ENCODE results near the gene SRL. TPM values are rescaled to one million over a fixed set of nuclear protein-coding genes. Genes with fewer than 3 reads are reported as not detected.
"Not testable (repeated sequence)": the region's sequence is repeated elsewhere in the genome, so short reads cannot be mapped to it uniquely, and the experiment has no call there.

The SRL gene
- total and polyA plus RNA-seq, 5 donors: 255 to 395 (median 343) TPM

DNA sequence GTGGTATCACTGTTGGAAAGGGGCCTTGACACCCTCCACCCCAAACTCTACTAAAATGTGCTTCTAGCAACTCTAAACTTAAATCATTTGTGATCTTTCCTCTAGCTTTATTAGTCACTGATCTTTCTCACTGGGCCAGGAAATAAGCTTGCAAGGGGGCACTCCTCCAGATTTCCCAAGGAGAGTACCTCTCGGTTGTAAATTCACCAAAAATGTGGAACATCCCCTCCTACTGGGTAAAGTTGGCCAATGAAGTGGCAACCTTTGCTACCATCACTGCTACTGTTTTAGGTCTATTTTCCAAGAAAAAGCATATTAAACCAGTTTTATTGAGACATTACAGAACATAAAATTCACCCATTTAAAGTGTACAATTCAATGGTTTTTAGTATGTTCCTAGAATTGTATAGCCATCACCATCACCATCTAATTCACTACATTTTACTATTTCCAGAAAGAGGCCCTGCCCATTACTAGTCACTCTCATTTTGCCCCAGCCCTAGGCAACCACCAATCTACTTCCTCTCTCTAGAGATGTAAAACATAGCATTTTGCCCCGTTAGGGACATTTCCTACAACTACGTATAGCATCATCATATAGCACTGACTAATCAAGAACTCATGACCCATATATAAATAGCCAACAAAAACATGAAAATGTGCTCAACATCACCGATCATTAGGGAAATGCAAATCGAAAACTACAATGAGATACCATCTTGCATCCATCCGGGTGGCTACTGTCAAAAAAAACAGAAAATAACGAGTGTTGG lies 81.0 kb downstream of the SRL start:
- DNase-seq: no peak
- H3K4me3 ChIP-seq (ENCODE audit: low read length): no peak overlapping the region
- H3K9me3 ChIP-seq (ENCODE audit: control insufficient read depth, low read length): no peaks in the 10 kb centered on the region
- no peak for ATAC-seq
- H3K4me1 ChIP-seq (ENCODE audit: control insufficient read depth, insufficient read depth, low read length): no peaks in the 10 kb centered on the region
- intact Hi-C loops (cut with DNase I): no loop called here
- no peak overlapping the region for H3K27ac ChIP-seq (ENCODE audit: low read length)
- WGBS: 65% methylated on average over 7 of the region's 7 CpGs
- H3K27me3 ChIP-seq (ENCODE audit: control insufficient read depth, insufficient read depth): no peaks in the 10 kb centered on the region

DNA sequence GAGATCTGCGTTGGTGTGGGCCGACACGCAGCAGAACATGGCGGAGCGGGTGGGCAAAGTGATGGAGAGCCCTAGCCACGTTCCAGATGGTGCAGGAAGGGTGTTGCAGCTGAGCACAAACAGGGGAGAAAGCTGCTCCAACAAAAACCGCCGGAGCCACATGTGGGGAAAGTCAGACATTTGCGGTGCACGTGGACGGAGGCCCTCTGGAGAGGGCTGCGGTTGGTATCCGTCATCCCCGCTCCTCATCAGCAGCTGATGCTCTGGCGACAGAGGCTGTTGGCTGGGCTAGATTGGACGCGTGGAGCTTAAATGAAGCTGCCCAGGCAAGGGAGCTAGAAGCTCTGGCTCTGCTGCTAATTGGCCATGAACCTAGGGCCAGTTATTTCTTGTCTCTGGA lies 82.2 kb downstream of the SRL start:
- WGBS: 92% methylated on average over 17 of the region's 17 CpGs
- H3K9me3 ChIP-seq (ENCODE audit: control insufficient read depth, low read length): no peaks in the 10 kb centered on the region
- no peaks in the 10 kb centered on the region for H3K4me1 ChIP-seq (ENCODE audit: control insufficient read depth, insufficient read depth, low read length)

DNA sequence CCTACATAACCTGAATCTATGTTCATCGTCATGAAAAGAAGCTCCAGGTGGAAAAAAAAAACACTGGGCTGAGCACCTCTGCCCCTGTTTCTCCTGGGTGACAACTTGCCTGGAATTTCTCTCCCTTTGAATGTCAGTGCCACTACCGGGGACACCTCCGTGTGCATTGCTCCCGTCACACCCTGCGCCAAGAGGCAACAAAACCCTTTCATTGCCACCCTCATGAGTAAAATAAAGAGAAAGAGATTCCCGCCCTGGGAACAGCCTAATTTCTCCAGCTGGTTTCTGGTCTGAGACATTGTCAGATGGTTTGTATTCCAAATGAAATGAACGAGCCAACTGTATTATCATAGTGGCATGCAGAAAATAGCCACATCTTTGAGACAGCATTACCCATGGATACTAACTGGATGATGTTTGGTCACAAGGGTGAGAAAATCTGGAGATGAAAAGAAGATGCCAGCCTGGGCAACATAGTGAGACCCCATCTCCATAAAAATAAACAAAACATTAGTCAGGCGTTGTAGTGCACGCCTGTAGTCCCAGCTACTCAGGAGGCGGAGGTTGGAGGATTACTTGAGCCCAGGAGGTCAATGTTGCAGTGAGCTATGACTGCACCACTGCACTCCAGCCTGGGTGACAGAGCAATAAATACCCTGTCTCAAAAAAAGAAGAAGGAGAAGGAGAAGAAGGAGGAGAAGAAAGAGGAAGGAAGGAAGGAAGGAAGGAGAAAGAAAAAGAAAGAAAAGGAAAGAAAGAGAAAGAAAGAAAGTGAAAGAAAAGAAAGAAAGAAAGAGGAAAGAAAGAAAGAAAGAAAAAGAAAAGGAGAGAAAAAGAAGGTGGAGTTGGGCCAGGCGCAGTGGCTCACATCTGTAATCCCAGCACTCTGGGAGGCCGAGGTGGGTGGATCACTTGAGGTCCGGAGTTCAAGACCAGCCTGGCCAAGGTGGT lies 83.5 kb downstream of the SRL start:
- DNase-seq: no peak
- H3K27ac ChIP-seq (ENCODE audit: low read length): no peak overlapping the region
- no peaks in the 10 kb centered on the region for H3K9me3 ChIP-seq (ENCODE audit: control insufficient read depth, low read length)
- intact Hi-C loops (cut with DNase I): no loop called here
- WGBS: 75% methylated on average over 13 of the region's 13 CpGs
- H3K4me3 ChIP-seq (ENCODE audit: low read length): no peak overlapping the region
- no peaks in the 10 kb centered on the region for H3K27me3 ChIP-seq (ENCODE audit: control insufficient read depth, insufficient read depth)
- no peak for ATAC-seq
- no peaks in the 10 kb centered on the region for H3K4me1 ChIP-seq (ENCODE audit: control insufficient read depth, insufficient read depth, low read length)

More for the DNA sequence above, 82.2 kb downstream of the SRL start:
- DNase-seq: no peak
- no peak overlapping the region for H3K4me3 ChIP-seq (ENCODE audit: low read length)
- H3K27ac ChIP-seq (ENCODE audit: low read length): no peak overlapping the region
- no peaks in the 10 kb centered on the region for H3K27me3 ChIP-seq (ENCODE audit: control insufficient read depth, insufficient read depth)
- ATAC-seq: no peak
- intact Hi-C loops (cut with DNase I): no loop called here

DNA sequence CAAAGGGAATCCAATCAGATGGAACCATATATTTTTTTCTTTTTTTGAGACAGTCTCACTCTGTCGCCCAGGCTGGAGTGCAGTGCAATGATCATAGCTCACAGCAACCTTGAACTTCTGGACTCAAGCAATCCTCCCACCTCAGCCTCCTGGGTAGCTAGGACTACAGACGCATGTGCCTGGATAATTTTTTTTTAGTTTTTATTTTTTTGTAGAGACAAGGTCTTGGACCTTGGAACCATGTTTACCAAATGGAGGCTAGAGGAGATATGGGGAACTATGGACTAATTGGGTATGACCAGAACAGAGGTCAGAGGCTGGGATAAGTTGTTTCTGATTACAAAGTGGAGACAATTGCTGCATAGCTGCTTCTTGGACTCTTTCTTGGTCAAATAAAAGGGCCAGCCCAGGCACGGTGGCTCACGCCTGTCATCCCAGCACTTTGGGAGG lies 84.5 kb downstream of the SRL start:
- intact Hi-C loops (cut with DNase I): no loop called here
- WGBS: 88% methylated on average over 4 of the region's 4 CpGs
- Histone ChIP-seq H3K4me3 (ENCODE audit: low read length) (no peak overlapping the region), H3K9me3 (ENCODE audit: control insufficient read depth, low read length) (no peaks in the 10 kb centered on the region), H3K27ac (ENCODE audit: low read length) (no peak overlapping the region), H3K27me3 (ENCODE audit: control insufficient read depth, insufficient read depth) (no peaks in the 10 kb centered on the region), H3K4me1 (ENCODE audit: control insufficient read depth, insufficient read depth, low read length) (no peaks in the 10 kb centered on the region)
- DNase-seq (no peak), ATAC-seq (no peak)

DNA sequence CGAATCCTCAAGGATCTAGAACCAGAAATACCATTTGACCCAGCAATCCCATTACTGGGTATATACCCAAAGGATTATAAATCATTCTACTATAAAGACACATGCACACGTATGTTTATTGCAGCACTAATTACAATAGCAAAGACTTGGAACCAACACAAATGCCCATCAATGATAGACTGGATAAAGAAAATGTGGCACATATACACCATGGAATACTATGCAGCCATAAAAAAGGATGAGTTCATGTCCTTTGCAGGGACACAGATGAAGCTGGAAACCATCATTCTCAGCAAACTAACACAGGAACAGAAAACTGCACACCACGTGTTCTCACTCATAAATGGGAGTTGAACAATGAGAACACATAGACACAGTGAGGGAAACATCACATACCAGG lies 85.4 kb downstream of the SRL start:
- DNase-seq; H3K4me3 ChIP-seq (ENCODE audit: low read length); H3K27ac ChIP-seq (ENCODE audit: low read length); H3K9me3 ChIP-seq (ENCODE audit: control insufficient read depth, low read length); H3K27me3 ChIP-seq (ENCODE audit: control insufficient read depth, insufficient read depth); intact Hi-C loops (cut with DNase I); ATAC-seq; H3K4me1 ChIP-seq (ENCODE audit: control insufficient read depth, insufficient read depth, low read length): not testable (repeated sequence)
- WGBS: 83% methylated on average over 3 of the region's 3 CpGs

DNA sequence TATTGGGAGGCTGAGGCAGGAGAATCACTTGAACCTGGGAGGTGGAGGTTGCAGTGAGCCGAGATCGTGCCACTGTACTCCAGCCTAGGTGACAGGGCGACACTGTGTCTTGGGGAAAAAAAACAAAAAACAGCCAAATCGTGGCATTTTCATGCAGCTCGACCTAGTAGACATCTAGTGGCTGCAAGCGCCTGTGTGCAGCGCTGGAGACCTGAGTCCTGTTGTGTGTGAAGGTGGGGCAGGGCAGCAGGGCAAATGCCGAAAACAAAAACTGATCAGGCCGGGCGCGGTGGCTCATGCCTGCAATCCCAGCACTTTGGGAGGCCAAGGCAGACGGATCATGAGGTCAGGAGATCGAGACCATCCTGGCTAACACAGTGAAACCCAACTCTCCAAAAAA lies 88.5 kb downstream of the SRL start:
- H3K27me3 ChIP-seq (ENCODE audit: control insufficient read depth, insufficient read depth); H3K27ac ChIP-seq (ENCODE audit: low read length); ATAC-seq; H3K9me3 ChIP-seq (ENCODE audit: control insufficient read depth, low read length); DNase-seq; H3K4me3 ChIP-seq (ENCODE audit: low read length); intact Hi-C loops (cut with DNase I); H3K4me1 ChIP-seq (ENCODE audit: control insufficient read depth, insufficient read depth, low read length): not testable (repeated sequence)
- 89% methylated on average over 13 of the region's 13 CpGs for WGBS

DNA sequence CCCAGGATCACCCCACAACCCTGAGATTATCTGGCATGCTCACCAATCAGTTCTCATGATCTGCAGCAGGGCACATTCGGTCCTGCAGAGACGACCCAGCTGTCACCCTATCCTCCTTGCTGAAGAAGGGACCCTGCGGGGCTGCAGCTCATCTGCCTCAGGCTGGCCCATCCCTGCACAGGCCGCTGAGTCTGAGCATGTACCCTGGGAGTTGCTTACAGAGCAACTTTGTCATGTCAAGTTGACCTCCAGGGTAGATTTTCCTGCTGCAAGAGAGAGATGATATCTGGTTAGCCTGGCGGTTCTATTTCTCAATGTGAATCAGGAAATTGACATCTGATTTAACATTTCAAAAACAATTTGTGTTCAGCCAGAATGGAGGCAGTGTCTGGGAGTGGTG lies 89.6 kb downstream of the SRL start:
- 72% methylated on average over 5 of the region's 5 CpGs for WGBS
- ATAC-seq: no peak
- H3K4me3 ChIP-seq (ENCODE audit: low read length): no peak overlapping the region
- H3K27me3 ChIP-seq (ENCODE audit: control insufficient read depth, insufficient read depth): no peaks in the 10 kb centered on the region
- H3K4me1 ChIP-seq (ENCODE audit: control insufficient read depth, insufficient read depth, low read length): no peaks in the 10 kb centered on the region
- intact Hi-C loops (cut with DNase I): no loop called here
- DNase-seq: no peak
- H3K9me3 ChIP-seq (ENCODE audit: control insufficient read depth, low read length): no peaks in the 10 kb centered on the region
- no peak overlapping the region for H3K27ac ChIP-seq (ENCODE audit: low read length)

DNA sequence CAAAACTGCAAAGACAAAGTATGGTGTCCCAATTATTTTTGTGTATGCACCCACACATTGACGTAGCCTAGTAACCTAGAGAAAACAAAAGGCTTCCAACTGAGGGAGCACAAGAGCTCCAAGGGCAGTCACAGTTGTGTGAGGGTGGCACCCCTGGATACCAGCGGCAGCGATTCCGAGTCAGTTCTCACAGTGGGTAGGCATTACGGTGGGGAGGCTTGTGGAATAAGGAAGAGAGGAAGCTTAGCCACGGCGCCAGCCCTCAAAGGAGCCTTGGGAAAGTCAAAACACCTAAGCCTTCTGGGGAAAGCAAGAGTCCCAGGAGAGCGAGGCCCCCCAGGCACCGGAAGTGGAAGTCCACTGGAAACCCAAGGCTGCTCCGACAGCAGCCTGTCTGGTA lies 94.6 kb downstream of the SRL start:
- ATAC-seq (no peak), DNase-seq (no peak)
- WGBS: 91% methylated on average over 10 of the region's 10 CpGs

DNA sequence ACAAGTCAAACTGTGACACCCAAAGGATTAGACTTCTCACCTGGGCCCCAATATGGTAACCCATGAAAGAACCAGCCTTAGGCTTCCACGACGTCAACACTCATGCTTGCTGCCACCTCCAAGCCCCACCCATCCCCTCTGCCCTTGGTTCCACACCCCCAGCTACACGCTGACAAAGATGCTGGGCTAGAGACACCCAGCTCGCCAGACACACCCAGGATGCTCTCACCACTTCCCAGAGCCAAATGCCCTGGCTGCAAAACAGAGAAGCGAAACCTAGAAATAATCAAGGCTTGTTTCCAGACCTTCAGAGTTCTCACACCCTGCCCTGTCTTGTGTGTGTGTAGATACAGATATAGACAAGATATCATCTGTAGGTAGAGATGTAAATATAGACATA lies 99.6 kb downstream of the SRL start:
- no peaks in the 10 kb centered on the region for H3K9me3 ChIP-seq (ENCODE audit: control insufficient read depth, low read length)
- H3K4me1 ChIP-seq (ENCODE audit: control insufficient read depth, insufficient read depth, low read length): no peaks in the 10 kb centered on the region
- intact Hi-C loops (cut with DNase I): no loop called here
- no peaks in the 10 kb centered on the region for H3K27me3 ChIP-seq (ENCODE audit: control insufficient read depth, insufficient read depth)
- peak in 1 of 3 donors; percentile 54 for DNase-seq
- H3K4me3 ChIP-seq (ENCODE audit: low read length): no peak overlapping the region
- ATAC-seq: peak in 1 of 2 donors; percentile 31
- no peak overlapping the region for H3K27ac ChIP-seq (ENCODE audit: low read length)
- WGBS: 69% methylated on average over 5 of the region's 5 CpGs

More for the DNA sequence above, 94.6 kb downstream of the SRL start:
- H3K4me1 ChIP-seq (ENCODE audit: control insufficient read depth, insufficient read depth, low read length): no peaks in the 10 kb centered on the region
- no peak overlapping the region for H3K4me3 ChIP-seq (ENCODE audit: low read length)
- H3K9me3 ChIP-seq (ENCODE audit: control insufficient read depth, low read length): no peaks in the 10 kb centered on the region
- H3K27ac ChIP-seq (ENCODE audit: low read length): no peak overlapping the region
- intact Hi-C loops (cut with DNase I): no loop called here
- no peaks in the 10 kb centered on the region for H3K27me3 ChIP-seq (ENCODE audit: control insufficient read depth, insufficient read depth)

DNA sequence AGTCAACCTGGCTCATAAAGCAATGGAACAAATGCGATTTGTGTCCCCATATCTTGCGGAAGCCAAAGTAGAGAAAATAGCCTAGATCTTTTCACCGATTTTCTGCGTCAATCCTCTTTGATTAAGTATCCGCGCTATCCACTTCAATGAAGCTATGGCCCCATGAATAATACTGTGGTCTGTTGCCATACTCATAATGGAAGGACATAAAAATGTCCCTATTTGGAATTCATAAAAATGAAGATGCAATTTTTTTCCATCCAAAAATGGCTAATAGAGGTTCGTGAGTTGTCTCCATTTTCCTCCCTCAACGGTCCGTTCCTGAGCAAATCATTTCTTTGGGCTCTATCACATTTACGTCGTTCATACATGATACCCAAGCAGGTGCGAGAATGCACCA lies 100.3 kb downstream of the SRL start:
- WGBS: 96% methylated on average over 12 of the region's 12 CpGs
- ATAC-seq: no peak
- H3K4me3 ChIP-seq (ENCODE audit: low read length): no peak overlapping the region
- no peak overlapping the region for H3K27ac ChIP-seq (ENCODE audit: low read length)
- no peaks in the 10 kb centered on the region for H3K4me1 ChIP-seq (ENCODE audit: control insufficient read depth, insufficient read depth, low read length)
- H3K9me3 ChIP-seq (ENCODE audit: control insufficient read depth, low read length): no peaks in the 10 kb centered on the region
- intact Hi-C loops (cut with DNase I): no loop called here
- DNase-seq: no peak
- H3K27me3 ChIP-seq (ENCODE audit: control insufficient read depth, insufficient read depth): no peaks in the 10 kb centered on the region

DNA sequence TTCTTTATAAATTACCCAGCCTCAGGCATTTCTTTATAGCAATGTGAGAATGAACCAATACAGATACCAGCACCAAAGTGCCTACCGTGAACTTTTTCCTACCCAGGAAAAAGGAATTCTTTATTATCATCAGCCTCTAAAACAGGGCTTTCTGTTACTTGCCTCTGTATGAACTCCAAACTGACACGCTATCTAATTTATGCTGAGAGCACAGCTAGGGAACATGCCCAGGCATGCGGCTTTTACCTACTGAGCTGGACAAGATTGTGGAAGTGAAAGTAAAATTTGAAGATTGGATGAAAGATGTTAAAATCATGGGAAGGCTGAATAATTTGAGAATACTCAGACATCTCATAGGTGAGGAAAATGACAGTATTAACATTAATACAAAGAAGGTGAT lies 101.2 kb downstream of the SRL start:
- ATAC-seq: no peak
- intact Hi-C loops (cut with DNase I): no loop called here
- Histone ChIP-seq H3K4me1 (ENCODE audit: control insufficient read depth, insufficient read depth, low read length) (no peaks in the 10 kb centered on the region), H3K9me3 (ENCODE audit: control insufficient read depth, low read length) (no peaks in the 10 kb centered on the region), H3K27ac (ENCODE audit: low read length) (no peak overlapping the region), H3K4me3 (ENCODE audit: low read length) (no peak overlapping the region), H3K27me3 (ENCODE audit: control insufficient read depth, insufficient read depth) (no peaks in the 10 kb centered on the region)
- 76% methylated on average over 3 of the region's 3 CpGs for WGBS
- no peak for DNase-seq
